SK-N-SH (cell line): ENCODE measurements around the gene OR10K1.

Experiments
- EP300 ChIP-seq, 2 experiments: IDR thresholded peaks; 2 replicates each; pipeline versions ENCODE4 v1.4.0 to v1.6.1; 2012; ENCODE audit warnings: borderline replicate concordance in 1 of 2, low read depth in 1 of 2, low read length in 1 of 2
- FOXM1 ChIP-seq: IDR thresholded peaks from 2 replicates; pipeline ENCODE4 v1.4.0; 2012; ENCODE audit warnings: low read depth, mild to moderate bottlenecking
- JUND ChIP-seq: IDR thresholded peaks from 2 replicates; pipeline ENCODE4 v1.4.0; 2012
- MXI1 ChIP-seq: IDR thresholded peaks from 2 replicates; pipeline ENCODE4 v1.6.1; 2012; ENCODE audit warnings: mild to moderate bottlenecking, low read depth, low read length, improper control_type of control experiment
- NRF1 ChIP-seq: IDR thresholded peaks from 2 replicates; pipeline ENCODE4 v1.6.1; 2012; ENCODE audit warnings: low read depth, mild to moderate bottlenecking, low read length
- POLR2AphosphoS5 ChIP-seq: IDR thresholded peaks from 2 replicates; pipeline ENCODE4 v1.6.1; 2012; ENCODE audit warnings: low read depth, low read length
- YY1 ChIP-seq: IDR thresholded peaks from 2 replicates; pipeline ENCODE4 v1.4.0; 2012; ENCODE audit warnings: low read depth, mild to moderate bottlenecking
- ZBTB33 ChIP-seq: IDR thresholded peaks from 2 replicates; pipeline ENCODE4 v1.4.0; 2012; ENCODE audit warnings: low read depth, borderline replicate concordance
- TF ChIP-seq, protein P1 (sequence below): fragments of 200-600 bp; sonication (generic); IDR thresholded peaks from 2 replicates; pipeline ENCODE4 v1.6.1; 2017; ENCODE audit warnings: antibody characterized with exemption, mild to moderate bottlenecking, moderate library complexity
- TF ChIP-seq, protein P2 (sequence below): IDR thresholded peaks from 2 replicates; pipeline ENCODE4 v1.4.0; 2012; ENCODE audit warnings: low read depth, borderline replicate concordance
- TF ChIP-seq, protein P3 (sequence below): fragments of 150-350 bp; IDR thresholded peaks from 2 replicates; pipeline ENCODE4 v1.6.1; 2017; ENCODE audit warnings: antibody characterized with exemption, low read length, low read depth, borderline replicate concordance

GRCh38 chr1:158422212-158422611 lies 39.4 kb upstream of the OR10K1 start:
- TF ChIP-seq, protein P1, sequence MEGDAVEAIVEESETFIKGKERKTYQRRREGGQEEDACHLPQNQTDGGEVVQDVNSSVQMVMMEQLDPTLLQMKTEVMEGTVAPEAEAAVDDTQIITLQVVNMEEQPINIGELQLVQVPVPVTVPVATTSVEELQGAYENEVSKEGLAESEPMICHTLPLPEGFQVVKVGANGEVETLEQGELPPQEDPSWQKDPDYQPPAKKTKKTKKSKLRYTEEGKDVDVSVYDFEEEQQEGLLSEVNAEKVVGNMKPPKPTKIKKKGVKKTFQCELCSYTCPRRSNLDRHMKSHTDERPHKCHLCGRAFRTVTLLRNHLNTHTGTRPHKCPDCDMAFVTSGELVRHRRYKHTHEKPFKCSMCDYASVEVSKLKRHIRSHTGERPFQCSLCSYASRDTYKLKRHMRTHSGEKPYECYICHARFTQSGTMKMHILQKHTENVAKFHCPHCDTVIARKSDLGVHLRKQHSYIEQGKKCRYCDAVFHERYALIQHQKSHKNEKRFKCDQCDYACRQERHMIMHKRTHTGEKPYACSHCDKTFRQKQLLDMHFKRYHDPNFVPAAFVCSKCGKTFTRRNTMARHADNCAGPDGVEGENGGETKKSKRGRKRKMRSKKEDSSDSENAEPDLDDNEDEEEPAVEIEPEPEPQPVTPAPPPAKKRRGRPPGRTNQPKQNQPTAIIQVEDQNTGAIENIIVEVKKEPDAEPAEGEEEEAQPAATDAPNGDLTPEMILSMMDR: no peak
- TF ChIP-seq ZBTB33: no peak
- TF ChIP-seq, protein P2, sequence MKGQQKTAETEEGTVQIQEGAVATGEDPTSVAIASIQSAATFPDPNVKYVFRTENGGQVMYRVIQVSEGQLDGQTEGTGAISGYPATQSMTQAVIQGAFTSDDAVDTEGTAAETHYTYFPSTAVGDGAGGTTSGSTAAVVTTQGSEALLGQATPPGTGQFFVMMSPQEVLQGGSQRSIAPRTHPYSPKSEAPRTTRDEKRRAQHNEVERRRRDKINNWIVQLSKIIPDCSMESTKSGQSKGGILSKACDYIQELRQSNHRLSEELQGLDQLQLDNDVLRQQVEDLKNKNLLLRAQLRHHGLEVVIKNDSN: no peak
- no peak for TF ChIP-seq POLR2AphosphoS5
- no peak for TF ChIP-seq NRF1
- TF ChIP-seq, protein P3, sequence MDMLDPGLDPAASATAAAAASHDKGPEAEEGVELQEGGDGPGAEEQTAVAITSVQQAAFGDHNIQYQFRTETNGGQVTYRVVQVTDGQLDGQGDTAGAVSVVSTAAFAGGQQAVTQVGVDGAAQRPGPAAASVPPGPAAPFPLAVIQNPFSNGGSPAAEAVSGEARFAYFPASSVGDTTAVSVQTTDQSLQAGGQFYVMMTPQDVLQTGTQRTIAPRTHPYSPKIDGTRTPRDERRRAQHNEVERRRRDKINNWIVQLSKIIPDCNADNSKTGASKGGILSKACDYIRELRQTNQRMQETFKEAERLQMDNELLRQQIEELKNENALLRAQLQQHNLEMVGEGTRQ: no peak
- no peak for TF ChIP-seq JUND
- TF ChIP-seq EP300 (IDR thresholded peaks at IDR 0.05; ENCODE audit: borderline replicate concordance in 1 of 2, low read depth in 1 of 2, low read length in 1 of 2): no peak
- no peak for TF ChIP-seq YY1
- no peak for TF ChIP-seq MXI1
- no peak for TF ChIP-seq FOXM1
